ENCODE data around the gene KRT78. TPM values are rescaled to one million over a fixed set of nuclear protein-coding genes. Genes with fewer than 3 reads are reported as not detected.

Gene KRT78
- total and polyA plus RNA-seq, 9 of the 15 experiments (the other 6 are each of a cell fraction or from before 2014, with no cell fraction given) = not detected

DNA sequence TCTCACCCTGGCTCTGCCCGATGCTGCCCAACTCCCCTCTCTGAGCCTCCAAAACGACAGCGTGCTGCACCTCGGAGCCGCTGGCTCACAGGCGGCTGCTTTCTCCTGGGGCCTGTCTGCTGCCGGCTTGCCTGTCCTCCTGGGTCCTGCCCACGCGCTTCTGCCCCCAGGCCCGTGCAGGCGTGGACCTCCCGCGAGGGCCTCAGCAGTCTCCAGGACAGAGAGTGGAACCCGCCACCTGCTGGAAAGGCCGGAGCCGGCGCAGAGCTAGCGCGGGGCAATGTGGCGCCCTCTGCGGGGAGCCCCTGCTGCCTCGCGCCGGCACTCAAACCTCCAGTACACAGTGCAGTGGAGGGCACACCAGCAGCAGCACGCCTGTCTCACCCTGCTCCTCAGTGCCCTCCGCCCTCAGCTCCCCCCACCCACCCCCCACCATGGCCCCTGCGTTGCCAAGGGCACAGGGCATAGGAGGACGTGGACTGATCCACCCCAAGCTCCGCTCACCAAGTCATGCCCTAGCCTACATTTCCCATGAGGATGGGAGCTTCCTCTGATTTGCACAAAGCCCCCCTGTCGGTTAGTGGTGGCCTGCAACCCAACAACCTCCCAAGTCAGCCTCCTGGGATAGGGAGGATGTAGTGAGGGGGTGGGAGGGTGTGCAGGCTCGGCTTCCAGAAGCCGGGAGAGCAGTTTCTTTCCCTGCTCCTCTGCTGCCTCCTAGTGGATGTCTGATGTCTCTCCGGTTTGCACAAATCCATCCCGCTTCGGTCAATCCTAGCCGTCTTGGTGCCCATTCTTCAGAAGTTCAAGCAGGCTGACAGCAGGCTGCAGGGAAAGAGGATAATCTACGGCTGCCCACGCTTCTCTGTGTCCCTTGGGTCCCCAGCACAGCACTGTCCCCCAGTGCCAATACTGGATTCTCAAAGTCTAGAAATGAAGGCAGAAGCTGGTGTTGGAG lies 30.9 kb upstream of the KRT78 start (continued):
- TF ChIP-seq, protein P1, sequence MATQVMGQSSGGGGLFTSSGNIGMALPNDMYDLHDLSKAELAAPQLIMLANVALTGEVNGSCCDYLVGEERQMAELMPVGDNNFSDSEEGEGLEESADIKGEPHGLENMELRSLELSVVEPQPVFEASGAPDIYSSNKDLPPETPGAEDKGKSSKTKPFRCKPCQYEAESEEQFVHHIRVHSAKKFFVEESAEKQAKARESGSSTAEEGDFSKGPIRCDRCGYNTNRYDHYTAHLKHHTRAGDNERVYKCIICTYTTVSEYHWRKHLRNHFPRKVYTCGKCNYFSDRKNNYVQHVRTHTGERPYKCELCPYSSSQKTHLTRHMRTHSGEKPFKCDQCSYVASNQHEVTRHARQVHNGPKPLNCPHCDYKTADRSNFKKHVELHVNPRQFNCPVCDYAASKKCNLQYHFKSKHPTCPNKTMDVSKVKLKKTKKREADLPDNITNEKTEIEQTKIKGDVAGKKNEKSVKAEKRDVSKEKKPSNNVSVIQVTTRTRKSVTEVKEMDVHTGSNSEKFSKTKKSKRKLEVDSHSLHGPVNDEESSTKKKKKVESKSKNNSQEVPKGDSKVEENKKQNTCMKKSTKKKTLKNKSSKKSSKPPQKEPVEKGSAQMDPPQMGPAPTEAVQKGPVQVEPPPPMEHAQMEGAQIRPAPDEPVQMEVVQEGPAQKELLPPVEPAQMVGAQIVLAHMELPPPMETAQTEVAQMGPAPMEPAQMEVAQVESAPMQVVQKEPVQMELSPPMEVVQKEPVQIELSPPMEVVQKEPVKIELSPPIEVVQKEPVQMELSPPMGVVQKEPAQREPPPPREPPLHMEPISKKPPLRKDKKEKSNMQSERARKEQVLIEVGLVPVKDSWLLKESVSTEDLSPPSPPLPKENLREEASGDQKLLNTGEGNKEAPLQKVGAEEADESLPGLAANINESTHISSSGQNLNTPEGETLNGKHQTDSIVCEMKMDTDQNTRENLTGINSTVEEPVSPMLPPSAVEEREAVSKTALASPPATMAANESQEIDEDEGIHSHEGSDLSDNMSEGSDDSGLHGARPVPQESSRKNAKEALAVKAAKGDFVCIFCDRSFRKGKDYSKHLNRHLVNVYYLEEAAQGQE (IDR thresholded peaks at IDR 0.05; ENCODE audit: borderline replicate concordance) = peak; percentile 74
- TF ChIP-seq, protein P1 (CRISPR knock-in tag; IDR thresholded peaks at IDR 0.05; ENCODE audit: low read depth) = 0 out of 2 replicates have a peak, but pooled peaks have one; percentile 42
- TF ChIP-seq ZFX (CRISPR knock-in tag; IDR thresholded peaks at IDR 0.05) (peak; percentile 87), RBM22 (IDR thresholded peaks at IDR 0.05; ENCODE audit: low read depth, low read length, poor library complexity, severe bottlenecking) (no peak), ARHGAP35 (IDR thresholded peaks at IDR 0.05; ENCODE audit: partially characterized antibody) (no peak), ZNF274 (IDR thresholded peaks at IDR 0.05; ENCODE audit: borderline replicate concordance, low read depth, low read length) (no peak), ZKSCAN1 (IDR thresholded peaks at IDR 0.05; ENCODE audit: low read depth, low read length) (0 out of 2 replicates have a peak, but pooled peaks have one; percentile 29), SMAD3 (CRISPR knock-in tag; conservative IDR thresholded peaks at IDR 0.05) (no peak), MTA3 (IDR thresholded peaks at IDR 0.05; ENCODE audit: borderline replicate concordance) (peak; percentile 61), SPI1 (IDR thresholded peaks at IDR 0.05; ENCODE audit: borderline replicate concordance, low read depth, low read length) (no peak), FOXA3 (CRISPR knock-in tag; conservative IDR thresholded peaks at IDR 0.05 in 1 of 2, IDR thresholded peaks at IDR 0.05 in 1 of 2) (no peak), CREBBP (IDR thresholded peaks at IDR 0.05; ENCODE audit: low read depth, low read length) (no peak)
- TF ChIP-seq, protein P2, sequence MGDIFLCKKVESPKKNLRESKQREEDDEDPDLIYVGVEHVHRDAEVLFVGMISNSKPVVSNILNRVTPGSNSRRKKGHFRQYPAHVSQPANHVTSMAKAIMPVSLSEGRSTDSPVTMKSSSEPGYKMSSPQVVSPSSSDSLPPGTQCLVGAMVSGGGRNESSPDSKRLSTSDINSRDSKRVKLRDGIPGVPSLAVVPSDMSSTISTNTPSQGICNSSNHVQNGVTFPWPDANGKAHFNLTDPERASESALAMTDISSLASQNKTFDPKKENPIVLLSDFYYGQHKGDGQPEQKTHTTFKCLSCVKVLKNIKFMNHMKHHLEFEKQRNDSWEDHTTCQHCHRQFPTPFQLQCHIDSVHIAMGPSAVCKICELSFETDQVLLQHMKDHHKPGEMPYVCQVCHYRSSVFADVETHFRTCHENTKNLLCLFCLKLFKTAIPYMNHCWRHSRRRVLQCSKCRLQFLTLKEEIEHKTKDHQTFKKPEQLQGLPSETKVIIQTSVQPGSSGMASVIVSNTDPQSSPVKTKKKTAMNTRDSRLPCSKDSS (IDR thresholded peaks at IDR 0.05; ENCODE audit: low read depth, partially characterized antibody) = no peak
- TF ChIP-seq, protein P3, sequence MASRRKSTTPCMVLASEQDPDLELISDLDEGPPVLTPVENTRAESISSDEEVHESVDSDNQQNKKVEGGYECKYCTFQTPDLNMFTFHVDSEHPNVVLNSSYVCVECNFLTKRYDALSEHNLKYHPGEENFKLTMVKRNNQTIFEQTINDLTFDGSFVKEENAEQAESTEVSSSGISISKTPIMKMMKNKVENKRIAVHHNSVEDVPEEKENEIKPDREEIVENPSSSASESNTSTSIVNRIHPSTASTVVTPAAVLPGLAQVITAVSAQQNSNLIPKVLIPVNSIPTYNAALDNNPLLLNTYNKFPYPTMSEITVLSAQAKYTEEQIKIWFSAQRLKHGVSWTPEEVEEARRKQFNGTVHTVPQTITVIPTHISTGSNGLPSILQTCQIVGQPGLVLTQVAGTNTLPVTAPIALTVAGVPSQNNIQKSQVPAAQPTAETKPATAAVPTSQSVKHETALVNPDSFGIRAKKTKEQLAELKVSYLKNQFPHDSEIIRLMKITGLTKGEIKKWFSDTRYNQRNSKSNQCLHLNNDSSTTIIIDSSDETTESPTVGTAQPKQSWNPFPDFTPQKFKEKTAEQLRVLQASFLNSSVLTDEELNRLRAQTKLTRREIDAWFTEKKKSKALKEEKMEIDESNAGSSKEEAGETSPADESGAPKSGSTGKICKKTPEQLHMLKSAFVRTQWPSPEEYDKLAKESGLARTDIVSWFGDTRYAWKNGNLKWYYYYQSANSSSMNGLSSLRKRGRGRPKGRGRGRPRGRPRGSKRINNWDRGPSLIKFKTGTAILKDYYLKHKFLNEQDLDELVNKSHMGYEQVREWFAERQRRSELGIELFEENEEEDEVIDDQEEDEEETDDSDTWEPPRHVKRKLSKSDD (conservative IDR thresholded peaks at IDR 0.05; ENCODE audit: low read length) = no peak

Data from K562 (cell line).